ENCODE results near the gene PPRC1.
A peak's percentile ranks its signal among the peaks of the same experiment; 100 is the strongest.
"Not testable (repeated sequence)": the region's sequence is repeated elsewhere in the genome, so short reads cannot be mapped to it uniquely, and the experiment has no call there.

PPRC1 gene

GRCh38 chr10:102170602-102171001 is 37.8 kb downstream of the PPRC1 start:
- Histone ChIP-seq H3K36me3 (ENCODE audit: insufficient read depth, low read length) (no peaks in the 10 kb centered on the region), H3K27me3 (ENCODE audit: insufficient read depth, low read length) (no peaks in the 10 kb centered on the region), H2AFZ (ENCODE audit: low read length, unreplicated experiment) (no peak overlapping the region), H3K79me2 (ENCODE audit: control insufficient read depth, insufficient read depth, low read length, unreplicated experiment) (no peaks in the 10 kb centered on the region), H3K4me1 (ENCODE audit: control insufficient read depth, insufficient read depth, low read length, unreplicated experiment) (peaks cover 3% of the 10 kb centered on the region), H3K27ac (ENCODE audit: low read depth, low read length) (no peak overlapping the region), H3K4me3 (ENCODE audit: low read depth, low read length) (no peak overlapping the region)

- peaks cover 3% of the 10 kb centered on the region for H3K4me1 ChIP-seq (ENCODE audit: control insufficient read depth, insufficient read depth, low read length, unreplicated experiment)
- H3K36me3 ChIP-seq (ENCODE audit: insufficient read depth, low read length), result no peaks in the 10 kb centered on the region
- H3K79me2 ChIP-seq (ENCODE audit: control insufficient read depth, insufficient read depth, low read length, unreplicated experiment), result no peaks in the 10 kb centered on the region
- no peak overlapping the region for H2AFZ ChIP-seq (ENCODE audit: low read length, unreplicated experiment)
- H3K4me3 ChIP-seq (ENCODE audit: low read depth, low read length), result no peak overlapping the region
- no peaks in the 10 kb centered on the region for H3K27me3 ChIP-seq (ENCODE audit: insufficient read depth, low read length)
- H3K27ac ChIP-seq (ENCODE audit: low read depth, low read length), result no peak overlapping the region
Observed at GRCh38 chr10:102172288-102172687, 39.4 kb downstream of the PPRC1 start.

DNA sequence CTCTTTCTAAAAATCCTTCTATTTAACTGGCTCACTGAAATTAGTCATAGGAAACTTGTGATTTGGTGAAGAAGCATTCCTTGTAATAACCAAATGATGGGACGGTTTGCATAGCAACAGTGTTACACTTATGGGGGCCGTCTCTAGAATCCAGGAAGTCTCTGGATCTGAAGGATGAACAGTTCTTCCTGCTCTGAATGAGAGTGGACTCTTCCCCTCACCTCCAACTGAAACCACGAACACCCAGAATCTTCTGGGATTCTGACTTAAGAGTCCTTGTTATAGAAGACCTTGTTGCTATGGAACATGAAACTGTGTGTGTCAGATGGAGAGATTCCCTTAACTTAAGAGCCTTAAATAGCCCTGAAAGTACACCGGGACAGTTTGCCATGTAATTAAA is 42.6 kb downstream of the PPRC1 start:
- peak overlapping the region; percentile 31; the same call in 1 of the 2 replicates for H3K27ac ChIP-seq (ENCODE audit: low read depth, low read length)

DNA sequence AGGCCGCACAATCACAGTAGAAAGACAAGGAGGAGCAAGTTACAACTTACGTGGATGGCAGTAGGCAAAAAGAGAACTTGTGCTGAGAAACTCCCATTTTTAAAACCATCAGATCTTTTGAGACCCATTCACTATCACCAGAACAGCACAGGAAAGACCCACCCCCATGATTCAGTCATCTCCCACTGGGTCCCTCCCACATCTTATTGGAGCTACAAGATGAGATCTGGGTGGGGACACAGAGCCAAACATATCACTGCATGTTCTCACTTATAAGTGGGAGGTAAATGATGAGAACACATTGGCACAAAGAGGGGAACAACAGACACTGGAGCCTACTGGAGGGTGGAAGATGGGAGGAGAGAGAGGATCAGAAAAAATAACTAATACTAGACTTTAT is 51.8 kb downstream of the PPRC1 start:
- H2AFZ ChIP-seq (ENCODE audit: low read length, unreplicated experiment), result no peak overlapping the region
- H3K27ac ChIP-seq (ENCODE audit: low read depth, low read length), result no peak overlapping the region
- H3K4me1 ChIP-seq (ENCODE audit: control insufficient read depth, insufficient read depth, low read length, unreplicated experiment), result no peaks in the 10 kb centered on the region
- H3K4me3 ChIP-seq (ENCODE audit: low read depth, low read length), result no peak overlapping the region
- H3K36me3 ChIP-seq (ENCODE audit: insufficient read depth, low read length), result no peaks in the 10 kb centered on the region
- H3K27me3 ChIP-seq (ENCODE audit: insufficient read depth, low read length), result no peaks in the 10 kb centered on the region
- H3K79me2 ChIP-seq (ENCODE audit: control insufficient read depth, insufficient read depth, low read length, unreplicated experiment), result no peaks in the 10 kb centered on the region

More for the DNA sequence above, 42.6 kb downstream of the PPRC1 start:
- H3K36me3 ChIP-seq (ENCODE audit: insufficient read depth, low read length), result no peaks in the 10 kb centered on the region
- no peaks in the 10 kb centered on the region for H3K79me2 ChIP-seq (ENCODE audit: control insufficient read depth, insufficient read depth, low read length, unreplicated experiment)
- no peak overlapping the region for H2AFZ ChIP-seq (ENCODE audit: low read length, unreplicated experiment)
- H3K4me1 ChIP-seq (ENCODE audit: control insufficient read depth, insufficient read depth, low read length, unreplicated experiment), result no peaks in the 10 kb centered on the region
- no peaks in the 10 kb centered on the region for H3K27me3 ChIP-seq (ENCODE audit: insufficient read depth, low read length)
- H3K4me3 ChIP-seq (ENCODE audit: low read depth, low read length), result no peak overlapping the region

DNA sequence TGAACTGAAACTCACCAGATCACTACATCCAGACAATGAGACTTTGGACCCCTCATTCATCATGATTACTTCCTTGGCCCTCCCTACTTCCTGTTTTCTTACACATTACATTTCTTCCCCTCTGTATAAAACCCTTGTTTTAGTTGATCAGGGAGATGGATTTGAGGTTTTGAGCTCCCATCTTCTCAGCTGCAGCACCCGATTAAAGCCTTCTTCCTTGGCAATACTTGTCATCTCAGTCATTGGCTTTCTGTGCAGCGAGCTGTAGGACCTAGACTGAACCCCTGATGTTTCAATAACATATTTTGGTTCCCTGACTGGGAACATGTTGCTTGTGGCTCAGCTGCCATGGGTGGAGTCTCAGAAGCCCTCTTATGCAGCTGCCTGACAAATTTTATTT is 52.4 kb downstream of the PPRC1 start:
- Histone ChIP-seq H3K27me3 (ENCODE audit: insufficient read depth, low read length) (no peaks in the 10 kb centered on the region), H2AFZ (ENCODE audit: low read length, unreplicated experiment) (no peak overlapping the region), H3K79me2 (ENCODE audit: control insufficient read depth, insufficient read depth, low read length, unreplicated experiment) (no peaks in the 10 kb centered on the region), H3K36me3 (ENCODE audit: insufficient read depth, low read length) (no peaks in the 10 kb centered on the region), H3K27ac (ENCODE audit: low read depth, low read length) (no peak overlapping the region), H3K4me1 (ENCODE audit: control insufficient read depth, insufficient read depth, low read length, unreplicated experiment) (no peaks in the 10 kb centered on the region), H3K4me3 (ENCODE audit: low read depth, low read length) (no peak overlapping the region)

DNA sequence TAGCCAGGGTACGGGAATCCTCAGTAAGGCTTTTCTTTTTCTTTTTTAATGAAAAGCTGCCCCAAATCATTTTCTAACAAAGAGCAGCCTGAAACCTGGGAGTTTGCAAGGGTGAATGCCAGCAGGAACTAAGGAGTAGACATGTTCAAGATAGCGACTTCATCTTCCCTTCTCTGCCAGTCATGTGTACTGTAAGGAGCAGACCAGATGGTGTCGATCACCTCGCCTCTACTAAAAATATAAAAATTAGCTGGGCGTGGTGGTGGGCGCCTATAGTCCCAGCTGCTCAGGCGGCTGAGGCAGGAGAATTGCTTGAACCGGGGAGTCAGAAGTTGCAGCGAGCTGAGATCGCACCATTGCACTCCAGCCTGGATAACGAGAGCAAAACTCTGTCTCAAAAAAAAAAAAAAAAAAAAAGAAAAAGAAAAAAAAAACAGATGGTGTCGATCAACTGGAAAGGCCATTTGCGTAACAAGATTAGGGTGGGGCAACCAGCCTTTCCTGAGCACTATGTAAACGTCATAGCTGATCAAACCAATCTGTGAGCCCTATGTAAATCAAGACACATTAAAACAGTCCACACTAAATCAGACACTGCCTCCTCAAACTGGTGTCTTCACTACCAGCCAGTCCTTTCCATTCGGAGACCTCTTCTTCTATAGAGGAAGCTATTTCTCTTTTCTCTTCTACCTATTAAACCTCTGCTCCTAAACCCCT is 53.1 kb downstream of the PPRC1 start:
- Histone ChIP-seq H3K27me3 (ENCODE audit: insufficient read depth, low read length) (no peaks in the 10 kb centered on the region), H3K4me1 (ENCODE audit: control insufficient read depth, insufficient read depth, low read length, unreplicated experiment) (no peaks in the 10 kb centered on the region), H2AFZ (ENCODE audit: low read length, unreplicated experiment) (no peak overlapping the region), H3K36me3 (ENCODE audit: insufficient read depth, low read length) (no peaks in the 10 kb centered on the region), H3K4me3 (ENCODE audit: low read depth, low read length) (no peak overlapping the region), H3K79me2 (ENCODE audit: control insufficient read depth, insufficient read depth, low read length, unreplicated experiment) (no peaks in the 10 kb centered on the region), H3K27ac (ENCODE audit: low read depth, low read length) (no peak overlapping the region)

DNA sequence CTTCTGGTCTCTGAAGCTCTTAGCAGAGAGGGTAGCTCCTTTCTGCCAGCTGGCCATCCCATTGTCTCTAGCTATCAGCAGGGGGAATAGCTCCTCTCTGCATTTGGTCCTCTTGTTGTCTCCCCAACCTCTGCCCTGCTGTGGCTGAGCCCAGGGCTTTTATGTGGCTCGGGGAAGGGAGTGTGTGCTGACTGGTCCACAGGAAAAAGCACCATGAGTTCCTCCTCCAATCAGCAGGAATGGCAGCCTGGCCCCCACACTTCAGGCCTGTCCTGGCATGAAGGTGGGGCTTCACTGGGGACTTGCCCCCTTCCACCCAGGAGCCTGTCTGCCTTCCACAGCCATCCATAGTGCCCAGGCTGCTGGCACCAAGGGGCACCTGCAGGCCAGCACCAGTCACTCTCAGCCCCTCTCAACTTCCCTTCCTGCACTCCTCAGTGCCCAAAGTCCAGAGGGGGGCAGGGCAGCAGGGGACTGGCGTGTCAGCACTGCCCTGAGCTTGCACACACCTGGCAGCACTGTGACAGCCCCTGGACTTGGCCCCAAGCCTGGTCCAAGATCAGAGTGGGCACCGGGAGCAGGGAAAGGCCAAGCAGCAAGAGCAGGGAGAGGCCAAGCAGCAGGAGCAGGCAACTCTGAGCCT is 55.6 kb downstream of the PPRC1 start:
- Histone ChIP-seq H3K4me1 (ENCODE audit: control insufficient read depth, insufficient read depth, low read length, unreplicated experiment) (no peaks in the 10 kb centered on the region), H3K36me3 (ENCODE audit: insufficient read depth, low read length) (no peaks in the 10 kb centered on the region), H2AFZ (ENCODE audit: low read length, unreplicated experiment) (no peak overlapping the region), H3K27me3 (ENCODE audit: insufficient read depth, low read length) (no peaks in the 10 kb centered on the region), H3K79me2 (ENCODE audit: control insufficient read depth, insufficient read depth, low read length, unreplicated experiment) (no peaks in the 10 kb centered on the region), H3K4me3 (ENCODE audit: low read depth, low read length) (no peak overlapping the region), H3K27ac (ENCODE audit: low read depth, low read length) (no peak overlapping the region)

DNA sequence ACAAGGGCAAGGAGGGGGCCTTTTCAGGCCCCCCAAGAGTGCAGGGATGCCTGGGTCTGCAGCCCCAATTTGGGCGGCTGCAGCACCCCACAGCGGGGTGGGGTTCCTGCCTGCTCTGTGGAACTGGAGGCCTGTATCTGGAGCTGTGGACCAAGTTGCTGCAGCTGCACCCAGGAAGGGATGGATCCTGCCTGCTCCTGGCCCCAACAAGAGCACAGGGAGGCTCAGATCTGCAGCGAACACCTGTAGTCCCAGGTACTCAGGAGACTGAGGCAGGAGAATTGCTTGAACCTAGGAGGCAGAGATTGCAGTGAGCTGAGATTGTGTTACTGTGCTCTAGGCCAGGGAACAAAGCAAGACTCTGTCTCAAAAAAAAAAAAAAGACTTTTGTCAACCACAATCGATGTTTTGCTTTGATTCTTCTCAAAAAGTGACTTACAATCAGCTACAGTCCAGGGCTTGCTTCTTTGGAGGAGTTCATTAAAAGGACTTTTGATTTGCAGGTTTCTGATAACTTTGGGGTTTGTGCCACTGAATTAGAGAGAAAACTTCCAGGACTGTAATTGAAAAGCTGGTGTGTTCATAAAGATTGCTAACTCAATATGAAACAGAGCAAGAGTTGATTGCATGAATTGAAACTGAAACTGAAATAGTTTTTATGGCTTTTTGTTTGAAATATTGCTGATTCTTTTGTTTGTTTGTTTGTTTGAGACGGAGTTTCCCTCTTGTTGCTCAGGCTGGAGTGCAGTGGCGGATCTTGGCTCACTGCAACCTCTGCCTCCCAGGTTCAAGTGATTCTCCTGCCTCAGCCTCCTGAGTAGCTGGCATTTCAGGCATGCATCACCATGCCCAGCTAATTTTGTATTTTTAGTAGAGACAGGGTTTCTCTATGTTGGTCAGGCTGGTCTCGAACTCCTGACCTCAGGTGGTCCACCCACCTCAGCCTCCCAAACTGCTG is 56.4 kb downstream of the PPRC1 start:
- not testable (repeated sequence) for H3K4me1 ChIP-seq (ENCODE audit: control insufficient read depth, insufficient read depth, low read length, unreplicated experiment); H3K27me3 ChIP-seq (ENCODE audit: insufficient read depth, low read length); H3K79me2 ChIP-seq (ENCODE audit: control insufficient read depth, insufficient read depth, low read length, unreplicated experiment); H3K36me3 ChIP-seq (ENCODE audit: insufficient read depth, low read length); H3K27ac ChIP-seq (ENCODE audit: low read depth, low read length)
- peak overlapping the region; percentile 52 for H3K4me3 ChIP-seq (ENCODE audit: low read depth, low read length)
- peak overlapping the region; percentile 78 for H2AFZ ChIP-seq (ENCODE audit: low read length, unreplicated experiment)

- Histone ChIP-seq H3K27me3 (ENCODE audit: insufficient read depth, low read length) (no peaks in the 10 kb centered on the region), H3K36me3 (ENCODE audit: insufficient read depth, low read length) (no peaks in the 10 kb centered on the region), H3K27ac (ENCODE audit: low read depth, low read length) (no peak overlapping the region), H3K4me1 (ENCODE audit: control insufficient read depth, insufficient read depth, low read length, unreplicated experiment) (no peaks in the 10 kb centered on the region), H2AFZ (ENCODE audit: low read length, unreplicated experiment) (no peak overlapping the region), H3K4me3 (ENCODE audit: low read depth, low read length) (no peak overlapping the region), H3K79me2 (ENCODE audit: control insufficient read depth, insufficient read depth, low read length, unreplicated experiment) (no peaks in the 10 kb centered on the region)
Observed at GRCh38 chr10:102191956-102192355, 59.1 kb downstream of the PPRC1 start.

DNA sequence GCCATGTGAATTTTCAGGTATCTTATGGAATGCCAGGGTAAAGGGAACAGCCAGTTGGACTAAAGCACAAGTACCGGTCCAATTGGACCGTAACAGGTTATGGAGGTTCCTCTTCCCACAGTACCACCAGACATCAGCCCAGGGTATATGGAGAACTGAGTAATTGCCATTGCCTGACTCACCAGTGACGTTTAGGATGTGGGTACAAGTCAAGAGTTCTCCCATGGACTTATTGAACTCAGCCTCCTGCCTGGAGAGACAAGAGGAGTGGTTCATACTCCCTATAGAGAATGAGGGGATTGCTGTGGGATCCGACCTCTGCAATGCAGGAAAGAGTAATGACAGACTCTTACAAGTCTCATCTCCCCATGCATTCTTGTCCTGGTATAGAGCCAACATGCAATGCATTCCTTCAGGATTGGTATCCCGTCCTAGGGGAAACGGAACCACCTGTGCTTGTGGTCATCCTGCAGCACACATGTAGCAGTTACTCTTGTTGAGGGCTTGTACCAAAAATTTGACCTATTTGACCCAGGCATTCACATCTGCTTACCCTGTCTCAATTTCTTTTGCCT is 62.5 kb downstream of the PPRC1 start:
- no peak overlapping the region for H3K27ac ChIP-seq (ENCODE audit: low read depth, low read length)

More for the DNA sequence above, 62.5 kb downstream of the PPRC1 start:
- H3K4me1 ChIP-seq (ENCODE audit: control insufficient read depth, insufficient read depth, low read length, unreplicated experiment), result no peaks in the 10 kb centered on the region
- no peaks in the 10 kb centered on the region for H3K27me3 ChIP-seq (ENCODE audit: insufficient read depth, low read length)
- no peak overlapping the region for H3K4me3 ChIP-seq (ENCODE audit: low read depth, low read length)
- H3K79me2 ChIP-seq (ENCODE audit: control insufficient read depth, insufficient read depth, low read length, unreplicated experiment), result no peaks in the 10 kb centered on the region
- no peaks in the 10 kb centered on the region for H3K36me3 ChIP-seq (ENCODE audit: insufficient read depth, low read length)
- no peak overlapping the region for H2AFZ ChIP-seq (ENCODE audit: low read length, unreplicated experiment)

All from ACC112 (cell line).